Measurements from ENCODE around the gene SLC6A9.

SLC6A9 gene

DNA sequence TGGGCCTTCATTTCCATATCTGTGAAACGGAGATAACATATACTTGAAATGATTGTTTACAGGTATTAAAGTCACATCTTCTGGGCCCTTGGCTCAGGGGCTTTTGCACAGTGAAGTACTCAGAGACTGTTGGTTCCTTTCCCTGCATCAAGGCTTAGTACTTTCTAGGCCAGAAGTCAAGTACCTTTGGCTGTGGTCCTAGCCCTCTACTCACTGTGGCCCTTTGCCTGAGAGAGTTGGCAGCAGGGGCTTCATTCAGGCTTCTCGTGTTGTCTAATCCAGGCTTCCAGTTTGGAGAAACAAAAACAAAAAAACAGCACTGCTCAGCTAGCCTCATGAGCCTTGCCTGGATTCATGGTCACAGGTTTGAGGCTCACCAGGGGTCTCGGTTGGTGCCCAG is 69.6 kb downstream of the SLC6A9 start:
- DNase-seq (ENCODE audit: low read depth, low spot score): no peak
- CTCF ChIA-PET: interaction anchor here (1.5 kb wide), 2 partner anchors 11 to 198 kb away, joined by 3 to 5 read pairs; no protein-coding TSS in a partner anchor
- POLR2A ChIA-PET: no interaction called here
- no peak overlapping the region for H3K4me3 ChIP-seq (ENCODE audit: low read depth, low read length)
- TF ChIP-seq CTCF (IDR thresholded peaks at IDR 0.05; ENCODE audit: insufficient read depth, low read length, missing control alignments): no peak

DNA sequence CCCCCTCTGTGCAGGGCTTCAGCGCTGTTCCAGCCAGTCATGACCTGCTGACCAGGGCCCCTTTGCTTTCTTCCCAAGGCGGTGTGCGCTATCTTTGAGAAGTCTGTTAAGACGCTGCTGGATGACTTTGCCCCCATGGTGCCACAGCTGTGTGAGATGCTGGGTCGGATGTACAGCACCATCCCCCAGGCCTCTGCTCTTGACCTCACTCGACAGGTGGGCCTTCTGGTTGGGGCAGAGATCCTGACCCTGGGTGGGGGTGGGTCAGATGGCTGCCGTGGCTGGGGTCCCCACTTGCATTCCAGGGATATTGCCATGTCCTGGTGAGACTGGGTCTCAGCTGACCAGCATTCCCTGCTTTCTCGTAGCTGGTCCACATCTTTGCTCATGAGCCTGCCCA is 70.5 kb downstream of the SLC6A9 start:
- TF ChIP-seq CTCF (IDR thresholded peaks at IDR 0.05; ENCODE audit: insufficient read depth, low read length, missing control alignments): no peak
- ChIA-PET CTCF (interaction anchor here (1.5 kb wide), 1 partner anchor 10 kb away, joined by 5 read pairs; no protein-coding TSS in a partner anchor), POLR2A (no interaction called here)
- no peak for DNase-seq (ENCODE audit: low read depth, low spot score)
- H3K4me3 ChIP-seq (ENCODE audit: low read depth, low read length): no peak overlapping the region

GRCh38 chr1:43958351-43959255 is 72.7 kb downstream of the SLC6A9 start:
- POLR2A ChIA-PET: no interaction called here
- CTCF ChIA-PET: interaction anchor here (1.2 to 2.2 kb wide), 5 partner anchors 11 to 195 kb away, joined by 3 to 9 read pairs (median 4); partner anchors contain the start of genes ARTN, ATP6V0B, DPH2 and IPO13

DNA sequence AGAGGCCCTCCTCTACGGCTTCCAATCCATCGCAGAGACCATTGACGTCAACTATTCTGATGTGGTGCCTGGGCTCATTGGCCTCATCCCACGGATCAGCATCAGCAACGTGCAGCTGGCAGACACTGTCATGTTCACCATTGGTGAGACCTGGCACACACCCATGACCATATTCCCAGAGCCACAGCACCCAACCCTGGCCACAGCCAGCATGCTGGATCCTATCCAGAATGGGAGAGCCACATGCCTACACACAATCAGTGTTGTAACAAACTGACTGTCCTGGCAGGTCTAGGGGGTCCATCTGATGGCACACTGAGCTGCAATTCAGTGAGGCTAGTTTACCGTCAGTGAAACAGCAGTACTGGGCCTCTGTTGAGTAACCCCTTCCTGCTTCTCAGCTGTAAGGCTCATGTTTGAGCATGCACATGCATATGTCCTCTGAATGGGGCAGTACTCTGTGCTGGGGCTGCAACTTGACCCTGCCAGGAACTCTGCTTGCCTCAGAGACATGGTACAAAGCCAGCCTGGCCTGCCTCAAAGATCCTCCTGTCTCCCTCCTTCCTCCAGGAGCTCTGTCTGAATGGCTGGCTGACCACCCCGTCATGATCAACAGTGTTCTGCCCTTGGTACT is 73.7 kb downstream of the SLC6A9 start:
- DNase-seq (ENCODE audit: low read depth, low spot score): no peak
- ChIA-PET POLR2A (no interaction called here), CTCF (interaction anchor here (2.2 kb wide), 1 partner anchor 194 kb away, joined by 9 read pairs; no protein-coding TSS in a partner anchor)
- TF ChIP-seq CTCF (IDR thresholded peaks at IDR 0.05; ENCODE audit: insufficient read depth, low read length, missing control alignments): no peak
- no peak overlapping the region for H3K4me3 ChIP-seq (ENCODE audit: low read depth, low read length)

More at GRCh38 chr1:43958351-43959255, 72.7 kb downstream of the SLC6A9 start:
- no peak overlapping the region for H3K4me3 ChIP-seq (ENCODE audit: low read depth, low read length)
- no peak for TF ChIP-seq CTCF (IDR thresholded peaks at IDR 0.05; ENCODE audit: insufficient read depth, low read length, missing control alignments)
- DNase-seq (ENCODE audit: low read depth, low spot score): no peak

DNA sequence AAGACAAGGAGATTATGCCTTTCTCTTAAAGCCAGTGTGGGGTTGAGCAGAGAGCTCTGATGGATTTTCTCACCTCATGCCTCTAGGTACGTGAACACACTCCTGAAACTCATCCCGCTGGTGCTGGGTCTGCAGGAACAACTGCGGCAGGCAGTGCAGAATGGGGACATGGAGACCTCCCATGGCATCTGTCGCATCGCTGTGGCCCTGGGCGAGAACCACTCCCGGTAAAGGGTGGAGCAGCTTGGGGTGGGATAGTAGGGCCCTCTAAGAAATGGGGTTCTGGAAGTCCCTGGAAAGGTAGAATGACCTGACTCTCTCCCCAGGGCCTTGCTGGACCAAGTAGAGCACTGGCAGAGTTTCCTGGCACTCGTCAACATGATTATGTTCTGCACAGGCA is 75.0 kb downstream of the SLC6A9 start:
- no peak for TF ChIP-seq CTCF (IDR thresholded peaks at IDR 0.05; ENCODE audit: insufficient read depth, low read length, missing control alignments)
- DNase-seq (ENCODE audit: low read depth, low spot score): no peak
- POLR2A ChIA-PET: interaction anchor here (1.5 kb wide), 1 partner anchor 9 kb away, joined by 4 read pairs; the partner anchor contains the start of gene IPO13
- CTCF ChIA-PET: interaction anchor here (0.6 to 2.9 kb wide), 3 partner anchors 9 to 22 kb away, joined by 3 to 18 read pairs (median 5); partner anchors contain the start of genes ARTN and IPO13
- H3K4me3 ChIP-seq (ENCODE audit: low read depth, low read length): no peak overlapping the region

GRCh38 chr1:43954036-43954435 is 77.2 kb downstream of the SLC6A9 start:
- CTCF ChIA-PET: interaction anchor here (1.3 to 2.9 kb wide), 3 partner anchors 19 to 190 kb away, joined by 4 to 18 read pairs (median 11); partner anchors contain the start of gene ARTN
- POLR2A ChIA-PET: no interaction called here

More at GRCh38 chr1:43954036-43954435, 77.2 kb downstream of the SLC6A9 start:
- TF ChIP-seq CTCF (IDR thresholded peaks at IDR 0.05; ENCODE audit: insufficient read depth, low read length, missing control alignments): no peak
- no peak overlapping the region for H3K4me3 ChIP-seq (ENCODE audit: low read depth, low read length)
- DNase-seq (ENCODE audit: low read depth, low spot score): no peak
